Type B pancreatic cell (in vitro differentiated cells): ENCODE results near the gene USP48. TPM values are rescaled to one million over a fixed set of nuclear protein-coding genes. Genes with fewer than 3 reads are reported as not detected.

Experiments
- DNase-seq: peaks from one replicate; pipeline ENCODE4 v3.0.0; 2021; ENCODE audit warnings: mixed read lengths; ENCODE audit not compliant: unreplicated experiment; ENCODE audit errors: extremely low spot score
- H3K27ac Mint-ChIP-seq: 2 replicates; pipeline ENCODE4 v1.8.0; 2021; ENCODE audit warnings: mild to moderate bottlenecking, mixed read lengths
- H3K27me3 Mint-ChIP-seq: 2 replicates; pipeline ENCODE4 v1.8.0; 2021; ENCODE audit warnings: mixed read lengths
- H3K36me3 Mint-ChIP-seq: 2 replicates; pipeline ENCODE4 v1.8.0; 2021; ENCODE audit warnings: mixed read lengths
- H3K4me1 Mint-ChIP-seq: one replicate; pipeline ENCODE4 v1.8.0; 2021; ENCODE audit warnings: mixed read lengths; ENCODE audit not compliant: unreplicated experiment
- H3K4me3 Mint-ChIP-seq: 2 replicates; pipeline ENCODE4 v1.8.0; 2021; ENCODE audit warnings: mild to moderate bottlenecking, mixed read lengths
- H3K9me3 Mint-ChIP-seq: 2 replicates; pipeline ENCODE4 v1.8.0; 2021; ENCODE audit warnings: mixed read lengths
- CTCF ChIP-seq: fragments of 200-600 bp; sonication (generic); conservative IDR thresholded peaks from 2 replicates; pipeline ENCODE4 v1.5.0; 2021; ENCODE audit warnings: antibody characterized with exemption, mild to moderate bottlenecking
- total RNA-seq: library from RNA; stranded (reverse); gene quantifications from 2 replicates; pipeline ENCODE4 v1.2.1, GENCODE V29; 2021; ENCODE audit warnings: low replicate concordance

The USP48 gene
- total RNA-seq, 1 donor from 2014 or later, result 66.7 TPM

- H3K4me1 Mint-ChIP-seq, result peaks cover 11% of the 10 kb centered on the region
- H3K9me3 Mint-ChIP-seq, result no peaks in the 10 kb centered on the region
- TF ChIP-seq CTCF, result no peak
- H3K27me3 Mint-ChIP-seq, result peaks cover 50% of the 10 kb centered on the region
- H3K36me3 Mint-ChIP-seq, result no peaks in the 10 kb centered on the region
- peak overlapping the region; percentile 65 for H3K27ac Mint-ChIP-seq
- H3K4me3 Mint-ChIP-seq, result no peak overlapping the region
- DNase-seq, result peak; percentile 66
These were observed 117.0 kb downstream of the USP48 start for GRCh38 chr1:21665711-21666575.

- H3K9me3 Mint-ChIP-seq, result no peaks in the 10 kb centered on the region
- H3K36me3 Mint-ChIP-seq, result no peaks in the 10 kb centered on the region
- no peak overlapping the region for H3K27ac Mint-ChIP-seq
- no peak overlapping the region for H3K4me3 Mint-ChIP-seq
- peak; percentile 62 for DNase-seq
- no peak for TF ChIP-seq CTCF
- peaks cover 11% of the 10 kb centered on the region for H3K4me1 Mint-ChIP-seq
- H3K27me3 Mint-ChIP-seq, result peaks cover 47% of the 10 kb centered on the region
These were observed 118.0 kb downstream of the USP48 start for GRCh38 chr1:21664806-21665588.

- H3K36me3 Mint-ChIP-seq, result no peaks in the 10 kb centered on the region
- H3K27ac Mint-ChIP-seq, result no peak overlapping the region
- H3K4me3 Mint-ChIP-seq, result no peak overlapping the region
- no peak for DNase-seq
- no peak for TF ChIP-seq CTCF
- H3K4me1 Mint-ChIP-seq, result peaks cover 11% of the 10 kb centered on the region
- H3K27me3 Mint-ChIP-seq, result peaks cover 51% of the 10 kb centered on the region
- no peaks in the 10 kb centered on the region for H3K9me3 Mint-ChIP-seq
These were observed 118.8 kb downstream of the USP48 start for GRCh38 chr1:21663951-21664805.

- no peaks in the 10 kb centered on the region for H3K36me3 Mint-ChIP-seq
- DNase-seq, result no peak
- no peak for TF ChIP-seq CTCF
- peaks cover 50% of the 10 kb centered on the region for H3K27me3 Mint-ChIP-seq
- H3K27ac Mint-ChIP-seq, result no peak overlapping the region
- no peak overlapping the region for H3K4me3 Mint-ChIP-seq
- H3K9me3 Mint-ChIP-seq, result no peaks in the 10 kb centered on the region
- H3K4me1 Mint-ChIP-seq, result peaks cover 11% of the 10 kb centered on the region
These were observed 119.5 kb downstream of the USP48 start for GRCh38 chr1:21663248-21663950.
